Stimulated activated naive CD8-positive, alpha-beta T cell treated with anti-CD3 and anti-CD28 coated beads, Interleukin-15, Interleukin-2, amounts not matched to agents 100 U/mL and 50 U/mL, for 24 hours (primary cell): ENCODE data around the gene DHCR7.

Source experiments
- ATAC-seq: fragments of 150-1000 bp; cut with Tn5 transposase; one replicate; pipeline ENCODE4 v1.10.0; 2021
- DNase-seq: peaks from one replicate; pipeline ENCODE4 v3.0.0; 2021

DHCR7 gene

GRCh38 chr11:71384561-71384960, 63.6 kb downstream of the DHCR7 start:
- DNase-seq (no peak), ATAC-seq (no peak)
